IMR-90 (cell line): ENCODE results near the gene TPM4.

ENCODE experiments used
- BHLHE40 ChIP-seq: fragments of 150-350 bp; IDR thresholded peaks from 2 replicates; pipeline ENCODE4 v1.6.1; 2016; ENCODE audit warnings: mild to moderate bottlenecking, low read depth, low read length
- CHD1 ChIP-seq: IDR thresholded peaks from 2 replicates; pipeline ENCODE4 v1.6.1; 2012; ENCODE audit warnings: low read depth, low read length, improper control_type of control experiment
- CTCF ChIP-seq: conservative IDR thresholded peaks from 2 replicates; pipeline ENCODE4 v1.5.1; 2012; ENCODE audit warnings: mild to moderate bottlenecking, low read depth, low read length, improper control_type of control experiment
- ELK1 ChIP-seq: fragments of 150-350 bp; IDR thresholded peaks from 2 replicates; pipeline ENCODE4 v1.6.1; 2016; ENCODE audit warnings: low read depth, mild to moderate bottlenecking, low read length, moderate library complexity, borderline replicate concordance
- MAFK ChIP-seq: IDR thresholded peaks from 2 replicates; pipeline ENCODE4 v1.6.1; 2012; ENCODE audit warnings: low read depth, low read length, improper control_type of control experiment
- POLR2A ChIP-seq: IDR thresholded peaks from 2 replicates; pipeline ENCODE4 v1.6.1; 2012; ENCODE audit warnings: mild to moderate bottlenecking, low read depth, low read length
- RAD21 ChIP-seq: IDR thresholded peaks from 2 replicates; pipeline ENCODE4 v1.6.1; 2012; ENCODE audit warnings: low read length, improper control_type of control experiment
- RFX5 ChIP-seq: IDR thresholded peaks from 2 replicates; pipeline ENCODE4 v1.8.0; 2012; ENCODE audit warnings: low read depth, mild to moderate bottlenecking, low read length, moderate library complexity
- SMC3 ChIP-seq: fragments of 150-350 bp; IDR thresholded peaks from 2 replicates; pipeline ENCODE4 v1.6.1; 2016; ENCODE audit warnings: low read depth, mild to moderate bottlenecking, antibody characterized with exemption, low read length, moderate library complexity
- USF2 ChIP-seq: fragments of 150-350 bp; IDR thresholded peaks from 2 replicates; pipeline ENCODE4 v1.6.1; 2017; ENCODE audit warnings: mild to moderate bottlenecking, antibody characterized with exemption, low read length, low read depth

- TF ChIP-seq POLR2A: no peak
- TF ChIP-seq SMC3: no peak
- no peak for TF ChIP-seq CTCF
- no peak for TF ChIP-seq MAFK
- TF ChIP-seq RAD21: no peak
- no peak for TF ChIP-seq USF2
- no peak for TF ChIP-seq CHD1
- no peak for TF ChIP-seq RFX5
- no peak for TF ChIP-seq ELK1
- TF ChIP-seq BHLHE40: no peak
These were observed 40.5 kb upstream of the TPM4 start for GRCh38 chr19:16035601-16036297.
